ENCODE measurements around the gene TBC1D3B.

TBC1D3B gene

GRCh38 chr17:36197387-36197703, 20.9 kb upstream of the TBC1D3B start:
- no peaks in the 10 kb centered on the region for H3K4me1 ChIP-seq (ENCODE audit: control insufficient read depth, insufficient read depth, low read length)

DNA sequence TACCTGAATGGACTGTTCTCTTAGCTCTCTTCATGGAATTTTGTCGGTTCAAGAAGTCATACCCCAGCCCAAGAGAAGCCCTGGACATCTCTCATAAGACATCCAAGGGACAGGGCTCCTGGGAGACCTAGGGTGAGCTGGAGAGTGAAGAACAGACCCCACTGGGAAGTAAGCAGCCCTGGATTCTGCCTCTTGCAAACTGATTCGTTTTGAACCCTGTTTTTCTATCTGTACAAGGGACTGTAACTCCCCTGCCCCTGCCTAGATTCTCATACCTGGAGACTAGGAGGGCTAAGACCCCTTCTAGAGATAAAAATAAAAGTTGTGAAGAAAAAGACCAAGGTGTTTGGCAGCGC, 19.7 kb upstream of the TBC1D3B start:
- ChIA-PET CTCF (no interaction called here), POLR2A (no interaction called here)
- Histone ChIP-seq H3K36me3 (ENCODE audit: control insufficient read depth in 2 of 2, insufficient read depth in 1 of 2, low read length in 2 of 2) (no peaks in the 10 kb centered on the region), H3K9me3 (ENCODE audit: control insufficient read depth, insufficient read depth, low read depth, low read length) (no peaks in the 10 kb centered on the region), H3K4me3 (ENCODE audit: low read depth, low read length) (no peak overlapping the region), H3K4me1 (ENCODE audit: control insufficient read depth, insufficient read depth, low read length) (no peaks in the 10 kb centered on the region), H3K27ac (ENCODE audit: extremely low read depth, low read depth, low read length) (no peak overlapping the region)
- TF ChIP-seq TRIM28 (IDR thresholded peaks at IDR 0.05; ENCODE audit: borderline replicate concordance, low read length): no peak

More at GRCh38 chr17:36197387-36197703, 20.9 kb upstream of the TBC1D3B start:
- POLR2A ChIA-PET: no interaction called here
- no peak overlapping the region for H3K4me3 ChIP-seq (ENCODE audit: low read depth, low read length)
- TF ChIP-seq ZNF138 (tag by site-specific recombination; IDR thresholded peaks at IDR 0.05; ENCODE audit: borderline replicate concordance) (no peak), ZNF184 (tag by site-specific recombination; IDR thresholded peaks at IDR 0.05) (no peak), TRIM28 (IDR thresholded peaks at IDR 0.05; ENCODE audit: borderline replicate concordance, low read length) (no peak), ZNF791 (tag by site-specific recombination; IDR thresholded peaks at IDR 0.05) (no peak), ZNF211 (tag by site-specific recombination; IDR thresholded peaks at IDR 0.05; ENCODE audit: low read depth) (no peak), SP3 (tag by site-specific recombination; IDR thresholded peaks at IDR 0.05) (no peak)
- TF ChIP-seq, protein P1, sequence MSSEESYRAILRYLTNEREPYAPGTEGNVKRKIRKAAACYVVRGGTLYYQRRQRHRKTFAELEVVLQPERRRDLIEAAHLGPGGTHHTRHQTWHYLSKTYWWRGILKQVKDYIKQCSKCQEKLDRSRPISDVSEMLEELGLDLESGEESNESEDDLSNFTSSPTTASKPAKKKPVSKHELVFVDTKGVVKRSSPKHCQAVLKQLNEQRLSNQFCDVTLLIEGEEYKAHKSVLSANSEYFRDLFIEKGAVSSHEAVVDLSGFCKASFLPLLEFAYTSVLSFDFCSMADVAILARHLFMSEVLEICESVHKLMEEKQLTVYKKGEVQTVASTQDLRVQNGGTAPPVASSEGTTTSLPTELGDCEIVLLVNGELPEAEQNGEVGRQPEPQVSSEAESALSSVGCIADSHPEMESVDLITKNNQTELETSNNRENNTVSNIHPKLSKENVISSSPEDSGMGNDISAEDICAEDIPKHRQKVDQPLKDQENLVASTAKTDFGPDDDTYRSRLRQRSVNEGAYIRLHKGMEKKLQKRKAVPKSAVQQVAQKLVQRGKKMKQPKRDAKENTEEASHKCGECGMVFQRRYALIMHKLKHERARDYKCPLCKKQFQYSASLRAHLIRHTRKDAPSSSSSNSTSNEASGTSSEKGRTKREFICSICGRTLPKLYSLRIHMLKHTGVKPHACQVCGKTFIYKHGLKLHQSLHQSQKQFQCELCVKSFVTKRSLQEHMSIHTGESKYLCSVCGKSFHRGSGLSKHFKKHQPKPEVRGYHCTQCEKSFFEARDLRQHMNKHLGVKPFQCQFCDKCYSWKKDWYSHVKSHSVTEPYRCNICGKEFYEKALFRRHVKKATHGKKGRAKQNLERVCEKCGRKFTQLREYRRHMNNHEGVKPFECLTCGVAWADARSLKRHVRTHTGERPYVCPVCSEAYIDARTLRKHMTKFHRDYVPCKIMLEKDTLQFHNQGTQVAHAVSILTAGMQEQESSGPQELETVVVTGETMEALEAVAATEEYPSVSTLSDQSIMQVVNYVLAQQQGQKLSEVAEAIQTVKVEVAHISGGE (tag by site-specific recombination; conservative IDR thresholded peaks at IDR 0.05; ENCODE audit: low read depth): no peak
- CTCF ChIA-PET: no interaction called here
- H3K9me3 ChIP-seq (ENCODE audit: control insufficient read depth, insufficient read depth, low read depth, low read length): no peaks in the 10 kb centered on the region
- H3K36me3 ChIP-seq (ENCODE audit: control insufficient read depth in 2 of 2, insufficient read depth in 1 of 2, low read length in 2 of 2): no peaks in the 10 kb centered on the region
- H3K27ac ChIP-seq (ENCODE audit: extremely low read depth, low read depth, low read length): no peak overlapping the region

DNA sequence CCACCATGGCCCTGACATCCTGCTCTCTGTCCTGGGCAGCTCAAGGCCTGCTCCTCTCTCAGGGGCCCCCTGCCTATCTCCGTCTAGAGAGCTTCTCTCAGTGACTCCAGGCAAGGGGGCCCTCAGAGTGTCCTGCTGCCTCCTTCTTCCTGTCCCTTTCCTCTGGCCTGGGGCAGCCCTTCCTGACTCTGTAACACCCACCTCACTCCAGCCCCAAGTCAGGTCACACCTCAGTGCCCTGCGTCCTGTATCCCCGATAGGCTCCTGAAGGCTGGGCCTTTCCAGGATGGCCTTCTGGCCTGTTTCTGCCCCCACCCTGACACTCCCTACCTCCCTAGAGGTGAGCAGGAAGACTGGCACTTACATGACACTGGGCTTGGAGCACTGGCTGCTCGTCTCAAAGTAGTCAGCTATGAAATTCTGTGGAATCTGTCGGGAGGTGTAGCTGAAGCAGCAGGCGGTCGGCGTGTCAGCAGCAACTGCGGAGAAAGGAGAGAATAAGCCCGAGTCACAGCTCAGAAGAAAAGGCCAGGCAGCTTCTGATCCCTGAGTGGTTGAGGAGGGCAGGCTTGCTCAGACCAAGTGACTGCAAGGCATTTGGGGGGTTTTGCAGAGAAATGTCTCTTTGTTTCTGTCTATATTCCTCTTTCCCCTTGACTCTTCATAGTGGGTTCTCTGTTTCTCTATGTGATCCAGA, 19.1 kb upstream of the TBC1D3B start:
- H3K4me1 ChIP-seq (ENCODE audit: control insufficient read depth, insufficient read depth, low read length): no peaks in the 10 kb centered on the region
- no peak overlapping the region for H3K27ac ChIP-seq (ENCODE audit: extremely low read depth, low read depth, low read length)
- ChIA-PET POLR2A (no interaction called here), CTCF (no interaction called here)
- no peaks in the 10 kb centered on the region for H3K36me3 ChIP-seq (ENCODE audit: control insufficient read depth in 2 of 2, insufficient read depth in 1 of 2, low read length in 2 of 2)
- H3K9me3 ChIP-seq (ENCODE audit: control insufficient read depth, insufficient read depth, low read depth, low read length): no peaks in the 10 kb centered on the region
- no peak for TF ChIP-seq KLF1 (tag by site-specific recombination; IDR thresholded peaks at IDR 0.05)
- no peak for TF ChIP-seq PRDM6 (tag by site-specific recombination; IDR thresholded peaks at IDR 0.05)
- no peak for TF ChIP-seq HOXC10 (CRISPR knock-in tag; IDR thresholded peaks at IDR 0.05)
- TF ChIP-seq, protein P2, sequence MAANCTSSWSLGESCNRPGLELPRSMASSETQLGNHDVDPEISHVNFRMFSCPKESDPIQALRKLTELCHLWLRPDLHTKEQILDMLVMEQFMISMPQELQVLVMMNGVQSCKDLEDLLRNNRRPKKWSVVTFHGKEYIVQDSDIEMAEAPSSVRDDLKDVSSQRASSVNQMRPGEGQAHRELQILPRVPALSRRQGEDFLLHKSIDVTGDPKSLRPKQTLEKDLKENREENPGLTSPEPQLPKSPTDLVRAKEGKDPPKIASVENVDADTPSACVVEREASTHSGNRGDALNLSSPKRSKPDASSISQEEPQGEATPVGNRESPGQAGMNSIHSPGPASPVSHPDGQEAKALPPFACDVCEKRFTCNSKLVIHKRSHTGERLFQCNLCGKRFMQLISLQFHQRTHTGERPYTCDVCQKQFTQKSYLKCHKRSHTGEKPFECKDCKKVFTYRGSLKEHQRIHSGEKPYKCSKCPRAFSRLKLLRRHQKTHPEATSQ (tag by site-specific recombination; IDR thresholded peaks at IDR 0.05): no peak
- TF ChIP-seq ZBTB21 (tag by site-specific recombination; IDR thresholded peaks at IDR 0.05): no peak
- TF ChIP-seq ZNF366 (tag by site-specific recombination; conservative IDR thresholded peaks at IDR 0.05): no peak
- TF ChIP-seq, protein P3, sequence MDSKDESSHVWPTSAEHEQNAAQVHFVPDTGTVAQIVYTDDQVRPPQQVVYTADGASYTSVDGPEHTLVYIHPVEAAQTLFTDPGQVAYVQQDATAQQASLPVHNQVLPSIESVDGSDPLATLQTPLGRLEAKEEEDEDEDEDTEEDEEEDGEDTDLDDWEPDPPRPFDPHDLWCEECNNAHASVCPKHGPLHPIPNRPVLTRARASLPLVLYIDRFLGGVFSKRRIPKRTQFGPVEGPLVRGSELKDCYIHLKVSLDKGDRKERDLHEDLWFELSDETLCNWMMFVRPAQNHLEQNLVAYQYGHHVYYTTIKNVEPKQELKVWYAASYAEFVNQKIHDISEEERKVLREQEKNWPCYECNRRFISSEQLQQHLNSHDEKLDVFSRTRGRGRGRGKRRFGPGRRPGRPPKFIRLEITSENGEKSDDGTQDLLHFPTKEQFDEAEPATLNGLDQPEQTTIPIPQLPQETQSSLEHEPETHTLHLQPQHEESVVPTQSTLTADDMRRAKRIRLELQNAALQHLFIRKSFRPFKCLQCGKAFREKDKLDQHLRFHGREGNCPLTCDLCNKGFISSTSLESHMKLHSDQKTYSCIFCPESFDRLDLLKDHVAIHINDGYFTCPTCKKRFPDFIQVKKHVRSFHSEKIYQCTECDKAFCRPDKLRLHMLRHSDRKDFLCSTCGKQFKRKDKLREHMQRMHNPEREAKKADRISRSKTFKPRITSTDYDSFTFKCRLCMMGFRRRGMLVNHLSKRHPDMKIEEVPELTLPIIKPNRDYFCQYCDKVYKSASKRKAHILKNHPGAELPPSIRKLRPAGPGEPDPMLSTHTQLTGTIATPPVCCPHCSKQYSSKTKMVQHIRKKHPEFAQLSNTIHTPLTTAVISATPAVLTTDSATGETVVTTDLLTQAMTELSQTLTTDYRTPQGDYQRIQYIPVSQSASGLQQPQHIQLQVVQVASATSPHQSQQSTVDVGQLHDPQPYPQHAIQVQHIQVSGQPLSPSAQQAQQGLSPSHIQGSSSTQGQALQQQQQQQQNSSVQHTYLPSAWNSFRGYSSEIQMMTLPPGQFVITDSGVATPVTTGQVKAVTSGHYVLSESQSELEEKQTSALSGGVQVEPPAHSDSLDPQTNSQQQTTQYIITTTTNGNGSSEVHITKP (tag by site-specific recombination; IDR thresholded peaks at IDR 0.05): no peak
- no peak for TF ChIP-seq ZNF558 (tag by site-specific recombination; IDR thresholded peaks at IDR 0.05)
- no peak for TF ChIP-seq ZNF146 (tag by site-specific recombination; IDR thresholded peaks at IDR 0.05)
- no peak for TF ChIP-seq PATZ1 (tag by site-specific recombination; IDR thresholded peaks at IDR 0.05)
- no peak for TF ChIP-seq ZNF664 (tag by site-specific recombination; IDR thresholded peaks at IDR 0.05)
- no peak overlapping the region for H3K4me3 ChIP-seq (ENCODE audit: low read depth, low read length)

Data from HEK293 (cell line).